ENCODE measurements around the gene DNAJC30. TPM values are rescaled to one million over a fixed set of nuclear protein-coding genes. Genes with fewer than 3 reads are reported as not detected.

DNAJC30 gene
- total RNA-seq, 1 experiment from 2014 or later = 8.5 TPM

GRCh38 chr7:73703757-73704639 lies 20.7 kb upstream of the DNAJC30 start:
- Histone ChIP-seq H3K4me2 (ENCODE audit: low read length) (no peak overlapping the region), H4K20me1 (ENCODE audit: insufficient read depth) (no peaks in the 10 kb centered on the region), H3K79me2 (ENCODE audit: insufficient read depth, low read length) (peaks cover 16% of the 10 kb centered on the region; the same call in 1 of the 2 replicates), H3K9me2 (ENCODE audit: insufficient read depth) (no peaks in the 10 kb centered on the region), H3K4me1 (ENCODE audit: control insufficient read depth in 1 of 2, insufficient read depth in 2 of 2, low read length in 2 of 2) (peaks cover 36 to 65% of the 10 kb centered on the region in 2 experiments), H3K27me3 (ENCODE audit: insufficient read depth, low read length) (no peaks in the 10 kb centered on the region), H3K4me3 (replicated peaks in 1 of 2; ENCODE audit: low read depth in 1 of 2, low read length in 2 of 2) (no peak overlapping the region), H3K9me3 (ENCODE audit: control insufficient read depth in 1 of 2, insufficient read depth in 1 of 2, low read depth in 1 of 2, low read length in 2 of 2) (no peaks in the 10 kb centered on the region), H3K36me3 (ENCODE audit: control insufficient read depth in 1 of 2, insufficient read depth in 2 of 2, low read length in 2 of 2) (peaks cover 23 to 43% of the 10 kb centered on the region in 2 experiments; a peak in 3 of 4 replicates), H2AFZ (ENCODE audit: low read depth, low read length, poor library complexity, severe bottlenecking) (no peak overlapping the region), H3K27ac (ENCODE audit: low read depth, low read length) (peak overlapping the region; percentile 92; the same call in 1 of the 2 replicates), H3K9ac (ENCODE audit: low read length) (no peak overlapping the region)
- ChIA-PET CTCF (interaction anchor here (2.1 kb wide), 1 partner anchor 16 kb away, joined by 6 read pairs; the partner anchor contains the start of gene STX1A), RAD21 (ENCODE audit: low non-redundant PET in 1 of 2, low total read pairs in 2 of 2, uncharacterized antibody in 2 of 2, unreplicated experiment in 2 of 2) (interaction anchor here in 1 of 2 experiments (0.8 kb wide), 1 partner anchor 21 kb away, joined by 3 read pairs; no protein-coding TSS in a partner anchor), POLR2A (interaction anchor here (0.6 to 1.3 kb wide), 2 partner anchors 13 to 644 kb away, joined by 3 to 9 read pairs; no protein-coding TSS in a partner anchor)
- ATAC-seq (no peak), DNase-seq (ENCODE audit: low read depth, low spot score) (no peak)
- intact Hi-C loops (cut with micrococcal nuclease) = no loop called here
- BruUV-seq (replicated peaks) = no TSS peak
- TF ChIP-seq RAD21 (IDR thresholded peaks at IDR 0.05; ENCODE audit: low read depth) (no peak), JUND (IDR thresholded peaks at IDR 0.05) (no peak), CBX3 (IDR thresholded peaks at IDR 0.05; ENCODE audit: low read depth) (no peak), ZNF274 (IDR thresholded peaks at IDR 0.05; ENCODE audit: low read depth, low read length) (no peak), TCF7L2 (IDR thresholded peaks at IDR 0.05; ENCODE audit: borderline replicate concordance, extremely low read depth, insufficient read depth, insufficient read length) (no peak), EZH2phosphoT487 (IDR thresholded peaks at IDR 0.05; ENCODE audit: borderline replicate concordance) (no peak), ATF3 (IDR thresholded peaks at IDR 0.05) (no peak), ZFX (IDR thresholded peaks at IDR 0.05) (no peak), ELF1 (IDR thresholded peaks at IDR 0.05; ENCODE audit: borderline replicate concordance, low read depth) (no peak), EZH2 (IDR thresholded peaks at IDR 0.05) (no peak), POLR2A (IDR thresholded peaks at IDR 0.05; ENCODE audit: borderline replicate concordance, extremely low read depth, insufficient read depth, insufficient read length) (no peak), SP1 (IDR thresholded peaks at IDR 0.05; ENCODE audit: low read depth) (no peak), FOSL1 (IDR thresholded peaks at IDR 0.05; ENCODE audit: low read depth) (no peak)
- TF ChIP-seq, protein P1, sequence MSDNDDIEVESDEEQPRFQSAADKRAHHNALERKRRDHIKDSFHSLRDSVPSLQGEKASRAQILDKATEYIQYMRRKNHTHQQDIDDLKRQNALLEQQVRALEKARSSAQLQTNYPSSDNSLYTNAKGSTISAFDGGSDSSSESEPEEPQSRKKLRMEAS (IDR thresholded peaks at IDR 0.05) = no peak

All from HCT116 (cell line).